Brain microvascular endothelial cell (primary cell): ENCODE data around the gene FKBP7.

Source experiments
- DNase-seq: peaks from one replicate; pipeline ENCODE4 v3.0.0-alpha.2; 2020
- H3K27ac ChIP-seq: fragments of 250-450 bp; sonication (Bioruptor Pico); 2 replicates; pipeline ENCODE4 v1.5.1; 2020; ENCODE audit warnings: mild to moderate bottlenecking, moderate library complexity
- H3K27me3 ChIP-seq: fragments of 250-450 bp; sonication (Bioruptor Pico); replicated peaks from 2 replicates; pipeline ENCODE4 v1.5.1; 2020; ENCODE audit warnings: mild to moderate bottlenecking
- H3K36me3 ChIP-seq: fragments of 250-450 bp; sonication (Bioruptor Pico); replicated peaks from 2 replicates; pipeline ENCODE4 v1.5.1; 2020; ENCODE audit warnings: mild to moderate bottlenecking
- H3K4me3 ChIP-seq: 2 replicates; pipeline ENCODE4 v1.5.1; 2011; ENCODE audit warnings: low read depth, mild to moderate bottlenecking, control low read depth, low read length, moderate library complexity
- in situ Hi-C: cut with HindIII; loops from 2 replicates; pipeline ENCODE4 v1.10.0; 2017; ENCODE audit warnings: low sequenced_read_pairs, low pct_ligation_motif_present
- TF ChIP-seq, protein P1 (sequence below): IDR thresholded peaks from 2 replicates; pipeline ENCODE4 v1.5.1; 2011; ENCODE audit warnings: low read depth, mild to moderate bottlenecking, moderate library complexity, low read length, control low read depth, inconsistent platforms; ENCODE audit errors: missing control alignments

Gene FKBP7

DNA sequence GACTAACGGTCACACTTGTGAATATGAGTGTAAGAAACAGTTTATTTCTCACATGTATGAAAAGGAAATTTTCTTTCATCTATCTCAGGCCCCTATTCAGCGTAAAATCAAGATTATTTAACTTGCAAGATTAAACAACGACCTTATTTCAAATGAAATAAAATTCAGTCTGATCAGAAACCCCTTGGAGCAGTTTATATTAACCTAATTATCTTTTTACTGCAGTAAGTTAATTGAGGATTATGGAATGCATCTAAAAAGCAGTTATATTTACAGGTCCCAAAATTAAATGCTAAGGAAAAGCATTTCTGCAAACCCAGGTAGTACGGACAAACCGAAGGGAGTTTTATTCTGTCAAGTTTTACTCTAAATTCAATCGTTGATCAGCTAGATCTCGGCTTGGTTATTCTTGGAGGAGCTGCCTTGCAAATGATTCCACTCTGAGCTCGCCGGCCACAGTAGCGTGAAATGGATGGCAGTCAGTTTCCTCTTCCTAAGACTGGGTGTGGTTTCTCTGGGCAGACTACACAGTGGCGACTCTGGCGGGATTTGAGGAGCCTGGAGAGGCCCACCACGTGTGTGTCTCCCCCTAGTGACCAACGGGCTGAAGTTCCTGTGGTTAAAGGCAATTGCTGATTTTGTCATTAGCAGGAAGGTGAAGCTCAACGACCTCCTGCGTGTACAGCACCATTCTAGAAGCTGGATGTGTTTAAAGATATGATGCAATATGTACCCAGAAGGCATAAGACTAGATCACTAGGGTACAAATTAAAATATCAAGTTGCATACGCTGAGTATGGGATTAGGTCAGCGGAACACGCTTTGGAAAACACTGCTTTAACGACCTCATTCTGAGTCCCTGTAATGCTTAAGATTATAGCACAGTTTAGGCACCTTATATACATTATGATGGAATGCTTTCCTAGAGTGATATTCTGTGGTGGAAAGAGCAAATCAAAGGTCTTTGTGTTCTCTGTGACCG lies 63.8 kb downstream of the FKBP7 start:
- Histone ChIP-seq H3K27me3 (no peaks in the 10 kb centered on the region), H3K4me3 (peak overlapping the region; percentile 68), H3K27ac (peak overlapping the region; percentile 93), H3K36me3 (no peaks in the 10 kb centered on the region)
- TF ChIP-seq, protein P1, sequence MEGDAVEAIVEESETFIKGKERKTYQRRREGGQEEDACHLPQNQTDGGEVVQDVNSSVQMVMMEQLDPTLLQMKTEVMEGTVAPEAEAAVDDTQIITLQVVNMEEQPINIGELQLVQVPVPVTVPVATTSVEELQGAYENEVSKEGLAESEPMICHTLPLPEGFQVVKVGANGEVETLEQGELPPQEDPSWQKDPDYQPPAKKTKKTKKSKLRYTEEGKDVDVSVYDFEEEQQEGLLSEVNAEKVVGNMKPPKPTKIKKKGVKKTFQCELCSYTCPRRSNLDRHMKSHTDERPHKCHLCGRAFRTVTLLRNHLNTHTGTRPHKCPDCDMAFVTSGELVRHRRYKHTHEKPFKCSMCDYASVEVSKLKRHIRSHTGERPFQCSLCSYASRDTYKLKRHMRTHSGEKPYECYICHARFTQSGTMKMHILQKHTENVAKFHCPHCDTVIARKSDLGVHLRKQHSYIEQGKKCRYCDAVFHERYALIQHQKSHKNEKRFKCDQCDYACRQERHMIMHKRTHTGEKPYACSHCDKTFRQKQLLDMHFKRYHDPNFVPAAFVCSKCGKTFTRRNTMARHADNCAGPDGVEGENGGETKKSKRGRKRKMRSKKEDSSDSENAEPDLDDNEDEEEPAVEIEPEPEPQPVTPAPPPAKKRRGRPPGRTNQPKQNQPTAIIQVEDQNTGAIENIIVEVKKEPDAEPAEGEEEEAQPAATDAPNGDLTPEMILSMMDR = peak; percentile 96
- in situ Hi-C loops = loop anchor here (25.0 kb wide), 1 partner anchor 277 kb away; no protein-coding TSS in a partner anchor
- DNase-seq = peak; percentile 91
